Heart left ventricle (tissue), 16 donors: ENCODE measurements around the gene ARPC5L. TPM values are rescaled to one million over a fixed set of nuclear protein-coding genes. Genes with fewer than 3 reads are reported as not detected.

Experiments used
- ATAC-seq, 4 donors: fragments of 200-7000 bp; cut with Tn5 transposase; one replicate each; pipeline ENCODE4 v1.9.1; 2020 to 2022; ENCODE audit warnings: moderate library complexity in 4 of 4, mild to moderate bottlenecking in 3 of 4, moderate number of reproducible peaks in 1 of 4
- DNase-seq, 5 donors: peaks; one replicate each; pipeline ENCODE4 v3.0.0-alpha.2; 2020
- H3K27ac ChIP-seq, 12 donors: fragments of 200-600 bp; sonication (generic) in 4 of 12; one replicate each; pipeline versions ENCODE4 v1.5.0 to v1.8.0; 2016 to 2022; ENCODE audit warnings: mild to moderate bottlenecking in 2 of 12
- H3K27me3 ChIP-seq, 9 donors: fragments of 200-600 bp; sonication (generic) in 2 of 9; one replicate each; pipeline versions ENCODE4 v1.5.1 to v1.8.0; 2016 to 2022; ENCODE audit warnings: mild to moderate bottlenecking in 3 of 9
- H3K36me3 ChIP-seq, 9 donors: fragments of 200-600 bp; sonication (generic) in 2 of 9; one replicate each; pipeline versions ENCODE4 v1.5.0 to v1.8.0; 2018 to 2022; ENCODE audit warnings: mild to moderate bottlenecking in 2 of 9
- H3K4me1 ChIP-seq, 12 donors: fragments of 200-600 bp; sonication (generic) in 4 of 12; one replicate each; pipeline versions ENCODE4 v1.5.0 to v1.8.0; 2016 to 2022; ENCODE audit warnings: mild to moderate bottlenecking in 3 of 12
- H3K4me3 ChIP-seq, 12 donors: fragments of 200-600 bp; sonication (generic) in 4 of 12; one replicate each; pipeline versions ENCODE4 v1.5.0 to v1.8.0; 2017 to 2022; ENCODE audit warnings: mild to moderate bottlenecking in 9 of 12, moderate library complexity in 4 of 12
- H3K9me3 ChIP-seq, 12 donors: fragments of 200-600 bp; sonication (generic) in 4 of 12; one replicate each; pipeline versions ENCODE4 v1.5.0 to v1.8.0; 2016 to 2022; ENCODE audit warnings: mild to moderate bottlenecking in 1 of 12
- CTCF ChIP-seq, 12 donors: fragments of 200-600 bp; sonication (generic) in 4 of 12; IDR thresholded peaks; one replicate each; pipeline versions ENCODE4 v1.5.0 to v1.8.0; 2018 to 2022; ENCODE audit warnings: antibody characterized with exemption in 12 of 12, mild to moderate bottlenecking in 5 of 12
- POLR2A ChIP-seq, 2 donors: fragments of 450-650 bp; IDR thresholded peaks; one replicate each; pipeline ENCODE4 v1.6.1; 2017; ENCODE audit warnings: antibody characterized with exemption in 2 of 2, mild to moderate bottlenecking in 2 of 2, moderate library complexity in 2 of 2
- WGBS, 4 donors: extraction: QIAGEN DNeasy Blood & Tissue Kit in 2 of 4; methylation state at CpG; one replicate each; pipeline versions ENCODE4 v1.1.5 to v1.1.7; 2013 to 2018; 5-methylcytosine and 5-hydroxymethylcytosine counted together
- intact Hi-C, 10 donors: fragments of 100-400 bp; cut with DNase I; formaldehyde crosslinking; loops; one replicate each; pipeline versions ENCODE4 v1.11.1 to v1.14.2; 2022
- polyA plus RNA-seq, 2 donors: library from polyadenylated mRNA; stranded (reverse); fragments of 200-250 nt; gene quantifications; one replicate each; pipeline ENCODE4 v1.2.3, GENCODE V29; 2013
- total RNA-seq, 9 donors: library from RNA; depleted of rRNA in 2 of 9; stranded (reverse); fragments of >200 nt in 2 of 9; fragmentation: NEBNext Ultra II Directional in 3 of 9; extraction: Animal tissue kit (Norgen Biotek cat#: 25700) in 3 of 9; gene quantifications; one replicate each; pipeline versions ENCODE4 v1.1.0 to v1.2.4, GENCODE V29; 2016 to 2023
- donor health status: ischemic (EF 13 %, LVEDD 7.1; RV severe dilation, severe dysfunction).
- donor health status: healthy with polysubstance abuse.
- donor health status: DM: no; HTN: yes; CAD: no.
- donor health status: DM: no; HTN: no; CAD: no.
- donor health status: ischemic (EF 25% LVEDD 6.9; RV normal size, moderate dysfunction).
- donor health status: ischemic (EF 25% LVEDD 5.7; RV mildly dilated, moderate dysfunction).
- donor health status: healthy.
- donor health status: DM: yes; HTN: yes; CAD: no.
- donor health status: ischemic (EF 35%, LVEDD 5.7; RV mildly dilated, moderate dysfunction).
- donor health status: nonischemic (EF 11% LVEDD 7.7; RV severe dilation, severe dysfunction).
- donor health status: DM: yes; HTN: yes; CAD: no.
- donor health status: PGD.
- donor health status: ischemic (EF 29% LVEDD 5.4; RV normal size, mild dysfunction).
- donor health status: nonischemic (EF 23%, LVEDD 6.1; RV moderate dilation, normal function).

The ARPC5L gene
- total and polyA plus RNA-seq, 11 donors: 27.0 to 102 (median 39.7) TPM

GRCh38 chr9:124889006-124889405, 27.1 kb downstream of the ARPC5L start:
- intact Hi-C loops: no loop called here
- peaks cover 0 to 100% (median 99%) of the 10 kb centered on the region in 9 donors for H3K36me3 ChIP-seq
- TF ChIP-seq CTCF (IDR thresholded peaks at IDR 0.05) (no peak), POLR2A (IDR thresholded peaks at IDR 0.05) (no peak)
- H3K27ac ChIP-seq: no peak overlapping the region
- H3K9me3 ChIP-seq: no peaks in the 10 kb centered on the region
- H3K4me1 ChIP-seq: no peaks in the 10 kb centered on the region
- H3K4me3 ChIP-seq: no peak overlapping the region
- ATAC-seq (no peak), DNase-seq (no peak)
- 94 to 96% (median 94%) methylated on average over 12 to 13 of the region's 13 CpGs for WGBS, 4 donors
- H3K27me3 ChIP-seq: no peaks in the 10 kb centered on the region

- Histone ChIP-seq H3K36me3 (peaks cover 0 to 95% (median 89%) of the 10 kb centered on the region in 9 donors), H3K27ac (no peak overlapping the region), H3K4me1 (no peaks in the 10 kb centered on the region), H3K4me3 (no peak overlapping the region), H3K27me3 (no peaks in the 10 kb centered on the region), H3K9me3 (no peaks in the 10 kb centered on the region)
- ATAC-seq (no peak), DNase-seq (no peak)
- TF ChIP-seq POLR2A (IDR thresholded peaks at IDR 0.05) (no peak), CTCF (IDR thresholded peaks at IDR 0.05) (no peak)
- 93 to 96% (median 94%) methylated on average over 7 of the region's 7 CpGs for WGBS, 4 donors
- intact Hi-C loops: loop anchor here in 1 of 10 donors (2.0 kb wide), 1 partner anchor 37 kb away; no protein-coding TSS in a partner anchor
Measured at GRCh38 chr9:124890179-124890578, 28.2 kb downstream of the ARPC5L start.

- H3K27me3 ChIP-seq: no peaks in the 10 kb centered on the region
- no peaks in the 10 kb centered on the region for H3K9me3 ChIP-seq
- intact Hi-C loops: loop anchor here in 2 of 10 donors (1.0 kb wide), 2 partner anchors 120 to 122 kb away; no protein-coding TSS in a partner anchor
- no peak for DNase-seq
- TF ChIP-seq POLR2A (IDR thresholded peaks at IDR 0.05) (no peak), CTCF (IDR thresholded peaks at IDR 0.05) (no peak)
- no peak overlapping the region for H3K4me3 ChIP-seq
- no peaks in the 10 kb centered on the region for H3K4me1 ChIP-seq
- no peak overlapping the region for H3K27ac ChIP-seq
- no peak for ATAC-seq
- 83 to 86% (median 85%) methylated on average over 9 of the region's 9 CpGs for WGBS, 4 donors
- H3K36me3 ChIP-seq: peaks cover 0 to 89% (median 82%) of the 10 kb centered on the region in 9 donors
Measured at GRCh38 chr9:124894035-124894740, 32.3 kb downstream of the ARPC5L start.

- H3K27ac ChIP-seq: no peak overlapping the region
- TF ChIP-seq POLR2A (IDR thresholded peaks at IDR 0.05) (no peak), CTCF (IDR thresholded peaks at IDR 0.05) (peak in 9 of 12 donors; percentile 5 to 49 (median 43))
- DNase-seq (no peak), ATAC-seq (peak in 2 of 4 donors; percentile 36 to 60)
- H3K9me3 ChIP-seq: no peaks in the 10 kb centered on the region
- H3K4me3 ChIP-seq: no peak overlapping the region
- H3K27me3 ChIP-seq: no peaks in the 10 kb centered on the region
- intact Hi-C loops: loop anchor here in 2 of 10 donors (1.0 kb wide), 2 partner anchors 120 to 122 kb away; no protein-coding TSS in a partner anchor
- H3K4me1 ChIP-seq: no peaks in the 10 kb centered on the region
- peaks cover 0 to 89% (median 82%) of the 10 kb centered on the region in 9 donors for H3K36me3 ChIP-seq
Measured at GRCh38 chr9:124894741-124895170, 32.8 kb downstream of the ARPC5L start.
